Thymus (tissue), 11 donors: ENCODE results near the gene TCF21. TPM values are rescaled to one million over a fixed set of nuclear protein-coding genes. Genes with fewer than 3 reads are reported as not detected.
"Not testable (repeated sequence)": the region's sequence is repeated elsewhere in the genome, so short reads cannot be mapped to it uniquely, and the experiment has no call there.

Experiments
- DNase-seq, 9 donors: peaks; one replicate each; pipeline ENCODE4 v3.0.0-alpha.2; 2013; ENCODE audit warnings: low spot score in 9 of 9, low read depth in 6 of 9, missing footprints in 1 of 9
- H3K27ac ChIP-seq, 2 donors: one replicate each; pipeline ENCODE4 v1.5.1; 2013; ENCODE audit warnings: control low read depth in 1 of 2, low read depth in 1 of 2, low read length in 1 of 2, mild to moderate bottlenecking in 1 of 2, moderate library complexity in 1 of 2
- H3K27me3 ChIP-seq, 2 donors: one replicate each; pipeline ENCODE4 v1.5.1; 2013; ENCODE audit warnings: low read length in 1 of 2; ENCODE audit not compliant: control insufficient read depth in 2 of 2, insufficient read depth in 1 of 2
- H3K36me3 ChIP-seq, 2 donors: one replicate each; pipeline ENCODE4 v1.5.1; 2013; ENCODE audit warnings: low read length in 1 of 2, mild to moderate bottlenecking in 1 of 2, moderate library complexity in 1 of 2; ENCODE audit not compliant: control insufficient read depth in 2 of 2, insufficient read depth in 2 of 2
- H3K4me1 ChIP-seq, 2 donors: one replicate each; pipeline ENCODE4 v1.5.1; 2013; ENCODE audit warnings: low read length in 2 of 2; ENCODE audit not compliant: control insufficient read depth in 2 of 2, insufficient read depth in 2 of 2
- H3K4me3 ChIP-seq, 2 donors: one replicate each; pipeline ENCODE4 v1.5.1; 2013; ENCODE audit warnings: low read length in 2 of 2, control low read depth in 1 of 2, mild to moderate bottlenecking in 1 of 2
- H3K9me3 ChIP-seq, 2 donors: one replicate each; pipeline ENCODE4 v1.5.1; 2013; ENCODE audit warnings: low read length in 1 of 2, mild to moderate bottlenecking in 1 of 2; ENCODE audit not compliant: control insufficient read depth in 2 of 2, insufficient read depth in 1 of 2
- WGBS: extraction: QIAGEN DNeasy Blood & Tissue Kit; methylation state at CpG from one replicate; pipeline ENCODE4 v1.1.7; 2013; 5-methylcytosine and 5-hydroxymethylcytosine counted together
- polyA plus RNA-seq: library from polyadenylated mRNA; stranded (reverse); fragments of 200-250 nt; gene quantifications from one replicate; pipeline ENCODE4 v1.2.3, GENCODE V29; 2013
- total RNA-seq: library from RNA; stranded (reverse); fragments of 120-200 nt; gene quantifications from one replicate; pipeline ENCODE4 v1.2.4, GENCODE V29; 2013
- donor health status: healthy.

Gene TCF21
- total and polyA plus RNA-seq, 2 donors = 0.05 to 0.14 TPM

DNA sequence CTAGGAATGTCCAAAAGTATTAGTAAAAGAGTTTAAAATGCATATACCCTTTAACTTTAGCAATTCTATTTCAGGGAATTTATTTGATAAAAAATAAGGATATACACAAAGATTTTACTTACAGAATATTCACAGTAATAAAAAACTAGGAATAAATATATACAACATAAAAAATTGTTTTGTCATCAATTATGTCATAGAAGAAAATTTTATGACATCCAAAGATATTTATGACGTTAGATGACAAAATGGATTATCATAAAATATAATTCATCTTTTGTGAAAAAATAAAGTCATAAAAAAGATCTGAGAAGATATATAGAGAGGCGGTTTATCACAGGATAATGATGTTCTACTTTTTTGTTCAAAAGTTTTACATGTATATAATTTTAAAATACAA lies 32.0 kb upstream of the TCF21 start:
- no peak for DNase-seq
- WGBS = 85% methylated on average over 2 of the region's 2 CpGs
- H3K4me1 ChIP-seq = no peaks in the 10 kb centered on the region
- H3K27ac ChIP-seq = no peak overlapping the region
- H3K36me3 ChIP-seq = no peaks in the 10 kb centered on the region
- H3K9me3 ChIP-seq = peaks cover 0 to 6% of the 10 kb centered on the region in 2 donors
- no peak overlapping the region for H3K4me3 ChIP-seq
- H3K27me3 ChIP-seq = peaks cover 20 to 44% of the 10 kb centered on the region in 2 donors

- Histone ChIP-seq H3K36me3 (no peaks in the 10 kb centered on the region), H3K27me3 (peaks cover 20 to 37% of the 10 kb centered on the region in 2 donors), H3K27ac (no peak overlapping the region), H3K9me3 (peaks cover 0 to 6% of the 10 kb centered on the region in 2 donors), H3K4me3 (no peak overlapping the region), H3K4me1 (no peaks in the 10 kb centered on the region)
- DNase-seq = no peak
Measured at GRCh38 chr6:133857696-133858095, 31.2 kb upstream of the TCF21 start.

- 88% methylated on average over 2 of the region's 2 CpGs for WGBS
- not testable (repeated sequence) for H3K4me1 ChIP-seq, H3K36me3 ChIP-seq, H3K27ac ChIP-seq, H3K27me3 ChIP-seq, DNase-seq, H3K9me3 ChIP-seq, H3K4me3 ChIP-seq
Measured at GRCh38 chr6:133861337-133861736, 27.6 kb upstream of the TCF21 start.

DNA sequence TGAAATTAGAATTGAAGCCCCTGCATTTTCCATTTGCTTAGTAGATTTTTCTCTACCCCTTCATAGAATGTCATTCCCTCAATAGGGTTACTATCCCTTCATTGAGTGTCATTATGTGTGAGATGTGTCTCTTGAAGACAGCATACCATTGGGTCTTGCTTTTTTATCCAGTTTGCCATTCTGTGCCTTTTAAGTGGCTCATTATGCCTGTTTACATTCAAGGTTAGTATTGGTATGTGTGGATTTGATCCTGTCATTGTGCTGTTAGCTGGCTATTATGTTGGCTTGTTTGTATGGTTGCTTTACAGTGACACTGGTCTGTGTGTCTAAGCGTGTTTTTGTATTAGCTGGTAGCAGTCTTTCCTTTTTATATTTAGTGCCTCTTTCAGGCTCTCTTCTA lies 25.7 kb upstream of the TCF21 start:
- WGBS = 92% methylated on average over 1 of the region's 1 CpG
- Histone ChIP-seq H3K4me1 (no peaks in the 10 kb centered on the region), H3K27me3 (no peaks in the 10 kb centered on the region), H3K27ac (no peak overlapping the region), H3K36me3 (no peaks in the 10 kb centered on the region), H3K9me3 (peaks cover 0 to 1% of the 10 kb centered on the region in 2 donors), H3K4me3 (no peak overlapping the region)
- DNase-seq = no peak

GRCh38 chr6:133865680-133866079 lies 23.2 kb upstream of the TCF21 start:
- Histone ChIP-seq H3K4me3 (no peak overlapping the region), H3K27me3 (no peaks in the 10 kb centered on the region), H3K36me3 (no peaks in the 10 kb centered on the region), H3K4me1 (no peaks in the 10 kb centered on the region), H3K27ac (no peak overlapping the region), H3K9me3 (peaks cover 0 to 1% of the 10 kb centered on the region in 2 donors)
- no peak for DNase-seq
- 95% methylated on average over 4 of the region's 4 CpGs for WGBS

- H3K4me3 ChIP-seq = no peak overlapping the region
- H3K36me3 ChIP-seq = no peaks in the 10 kb centered on the region
- no peaks in the 10 kb centered on the region for H3K9me3 ChIP-seq
- no peak for DNase-seq
- no peaks in the 10 kb centered on the region for H3K27me3 ChIP-seq
- H3K4me1 ChIP-seq = no peaks in the 10 kb centered on the region
- no peak overlapping the region for H3K27ac ChIP-seq
Measured at GRCh38 chr6:133871131-133871530, 17.8 kb upstream of the TCF21 start.

GRCh38 chr6:133873538-133873937 lies 15.4 kb upstream of the TCF21 start:
- no peaks in the 10 kb centered on the region for H3K36me3 ChIP-seq
- 88% methylated on average over 5 of the region's 5 CpGs for WGBS
- no peaks in the 10 kb centered on the region for H3K27me3 ChIP-seq
- no peak overlapping the region for H3K4me3 ChIP-seq
- no peaks in the 10 kb centered on the region for H3K4me1 ChIP-seq
- no peaks in the 10 kb centered on the region for H3K9me3 ChIP-seq
- DNase-seq = no peak
- H3K27ac ChIP-seq = no peak overlapping the region

GRCh38 chr6:133877116-133877515 lies 11.8 kb upstream of the TCF21 start:
- Histone ChIP-seq H3K9me3 (no peaks in the 10 kb centered on the region), H3K36me3 (no peaks in the 10 kb centered on the region), H3K4me1 (no peaks in the 10 kb centered on the region), H3K27me3 (no peaks in the 10 kb centered on the region), H3K27ac (no peak overlapping the region), H3K4me3 (no peak overlapping the region)
- DNase-seq = no peak
- WGBS = 60% methylated on average over 5 of the region's 5 CpGs

DNA sequence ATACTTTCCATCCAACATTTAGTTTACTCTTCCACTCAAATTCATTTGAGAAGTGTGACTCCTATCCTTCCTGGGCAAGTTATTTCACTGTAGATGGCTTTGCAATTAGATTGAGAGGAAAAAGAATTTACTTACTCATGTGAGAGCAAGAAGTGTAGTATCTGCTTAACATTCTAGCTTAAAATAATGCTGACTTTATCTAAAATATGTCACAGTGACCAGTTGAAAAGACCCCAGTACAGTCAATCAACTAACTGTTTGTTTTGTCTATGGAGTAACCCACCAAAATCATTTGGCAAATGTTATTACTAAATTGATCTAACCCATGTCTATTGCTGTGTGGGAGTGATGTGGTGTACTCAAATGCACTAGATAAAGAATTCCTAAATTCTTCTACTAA lies 8.9 kb upstream of the TCF21 start:
- Histone ChIP-seq H3K9me3 (no peaks in the 10 kb centered on the region), H3K4me3 (no peak overlapping the region), H3K27me3 (peaks cover 1 to 12% of the 10 kb centered on the region in 2 donors), H3K4me1 (no peaks in the 10 kb centered on the region), H3K36me3 (no peaks in the 10 kb centered on the region), H3K27ac (no peak overlapping the region)
- no peak for DNase-seq

DNA sequence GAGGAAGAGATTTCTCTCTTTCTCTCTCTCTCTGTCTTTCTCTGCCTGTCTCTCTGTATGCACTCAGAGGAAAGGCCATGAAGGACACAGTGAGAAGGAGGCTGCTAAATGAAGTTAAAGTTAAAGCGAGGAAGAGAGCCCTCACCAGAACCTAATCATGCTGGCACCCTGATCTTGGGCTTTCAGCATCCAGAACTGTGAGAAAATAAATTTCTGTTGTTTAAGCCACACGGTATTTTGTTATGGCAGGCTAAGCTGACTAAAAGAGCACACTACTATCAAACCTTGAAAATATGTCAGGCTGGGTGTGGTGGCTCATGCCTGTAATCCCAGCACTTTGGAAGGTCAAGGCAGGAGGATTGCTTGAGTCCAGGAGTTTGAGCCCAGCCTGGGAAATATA lies 8.0 kb upstream of the TCF21 start:
- 95% methylated on average over 2 of the region's 2 CpGs for WGBS
- H3K36me3 ChIP-seq = no peaks in the 10 kb centered on the region
- no peak overlapping the region for H3K27ac ChIP-seq
- H3K9me3 ChIP-seq = no peaks in the 10 kb centered on the region
- no peaks in the 10 kb centered on the region for H3K4me1 ChIP-seq
- peaks cover 3 to 18% of the 10 kb centered on the region in 2 donors for H3K27me3 ChIP-seq
- no peak overlapping the region for H3K4me3 ChIP-seq
- DNase-seq = no peak
